GM23338 (cell line): ENCODE measurements around the gene USP5. TPM values are rescaled to one million over a fixed set of nuclear protein-coding genes. Genes with fewer than 3 reads are reported as not detected.

Experiments
- ATAC-seq: fragments of 200-7000 bp; cut with Tn5 transposase; 3 replicates; pipeline ENCODE4 v1.9.1; 2020
- DNase-seq: peaks from one replicate; pipeline ENCODE4 v3.0.0-alpha.2; 2015; ENCODE audit warnings: low spot score
- H2AFZ ChIP-seq: fragments of 200-600 bp; sonication (generic); 2 replicates; pipeline ENCODE4 v1.8.0; 2016; ENCODE audit warnings: antibody characterized with exemption, mild to moderate bottlenecking, moderate library complexity
- H3F3A ChIP-seq: fragments of 200-600 bp; sonication (generic); replicated peaks from 2 replicates; pipeline ENCODE4 v1.8.0; 2017; ENCODE audit warnings: antibody characterized with exemption, mixed run types, low read depth
- H3K27ac ChIP-seq: fragments of 200-600 bp; sonication (generic); 2 replicates; pipeline ENCODE4 v1.6.1; 2016; ENCODE audit warnings: low read depth
- H3K27me3 ChIP-seq: fragments of 200-600 bp; sonication (generic); 2 replicates; pipeline ENCODE4 v1.8.0; 2016; ENCODE audit warnings: mild to moderate bottlenecking, mixed run types, moderate library complexity; ENCODE audit not compliant: insufficient read depth
- H3K36me3 ChIP-seq: fragments of 200-600 bp; sonication (generic); 2 replicates; pipeline ENCODE4 v1.8.0; 2016; ENCODE audit warnings: mild to moderate bottlenecking; ENCODE audit not compliant: insufficient read depth
- H3K4me1 ChIP-seq: fragments of 200-600 bp; sonication (generic); 2 replicates; pipeline ENCODE4 v1.8.0; 2016; ENCODE audit warnings: mild to moderate bottlenecking, moderate library complexity; ENCODE audit not compliant: insufficient read depth
- H3K4me2 ChIP-seq: fragments of 200-600 bp; sonication (generic); 2 replicates; pipeline ENCODE4 v1.7.1; 2017; ENCODE audit warnings: mixed run types
- H3K4me3 ChIP-seq: fragments of 200-600 bp; sonication (generic); 2 replicates; pipeline ENCODE4 v1.6.1; 2016; ENCODE audit warnings: mixed run types
- H3K79me2 ChIP-seq: fragments of 200-600 bp; sonication (generic); replicated peaks from 2 replicates; pipeline ENCODE4 v1.8.0; 2017; ENCODE audit warnings: mild to moderate bottlenecking; ENCODE audit not compliant: insufficient read depth
- H3K9me2 ChIP-seq: fragments of 200-600 bp; sonication (generic); 2 replicates; pipeline ENCODE4 v1.8.0; 2017; ENCODE audit not compliant: insufficient read depth
- H4K20me1 ChIP-seq: fragments of 200-600 bp; sonication (generic); replicated peaks from 2 replicates; pipeline ENCODE4 v1.8.0; 2017; ENCODE audit warnings: mild to moderate bottlenecking; ENCODE audit not compliant: insufficient read depth
- H3K27ac Mint-ChIP-seq: 2 replicates; pipeline ENCODE4 v1.8.0; 2020; ENCODE audit warnings: inconsistent platforms, mild to moderate bottlenecking, moderate library complexity, mixed read lengths
- H3K27me3 Mint-ChIP-seq: 3 replicates; pipeline ENCODE4 v1.8.0; 2022; ENCODE audit warnings: low read depth, mild to moderate bottlenecking, moderate library complexity, mixed read lengths, inconsistent platforms; ENCODE audit not compliant: insufficient read depth, poor library complexity
- H3K36me3 Mint-ChIP-seq: 3 replicates; pipeline ENCODE4 v1.8.0; 2021; ENCODE audit warnings: low read depth, mild to moderate bottlenecking, inconsistent platforms, moderate library complexity, mixed read lengths
- H3K4me1 Mint-ChIP-seq: 3 replicates; pipeline ENCODE4 v1.8.0; 2020; ENCODE audit warnings: mild to moderate bottlenecking, inconsistent platforms, mixed read lengths
- H3K4me3 Mint-ChIP-seq: 3 replicates; pipeline ENCODE4 v1.8.0; 2021; ENCODE audit warnings: moderate library complexity, mild to moderate bottlenecking, inconsistent platforms, mixed read lengths
- H3K9me3 Mint-ChIP-seq: 3 replicates; pipeline ENCODE4 v1.8.0; 2020; ENCODE audit warnings: moderate library complexity, mild to moderate bottlenecking, inconsistent platforms, mixed read lengths
- CREB1 ChIP-seq: fragments of 250-450 bp; sonication (Bioruptor Pico); IDR thresholded peaks from 2 replicates; pipeline ENCODE4 v1.5.0; 2020; ENCODE audit warnings: low read depth, mild to moderate bottlenecking, moderate library complexity
- CTCF ChIP-seq, 2 experiments: fragments of 200-600 bp in 1 of 2; sonication (generic) in 1 of 2; conservative IDR thresholded peaks; 2 replicates each; pipeline versions ENCODE4 v1.5.1 to v1.6.1; 2016 to 2017; ENCODE audit warnings: antibody characterized with exemption in 2 of 2, low read depth in 2 of 2, mild to moderate bottlenecking in 2 of 2, moderate library complexity in 1 of 2
- ETS1 ChIP-seq: IDR thresholded peaks from 2 replicates; pipeline ENCODE4 v1.6.1; 2016; ENCODE audit warnings: antibody characterized with exemption
- EZH2 ChIP-seq: fragments of 200-600 bp; sonication (generic); IDR thresholded peaks from one replicate; pipeline ENCODE4 v1.8.0; 2017; ENCODE audit warnings: antibody characterized with exemption, mild to moderate bottlenecking, low read depth; ENCODE audit not compliant: unreplicated experiment
- EZH2phosphoT487 ChIP-seq: fragments of 200-600 bp; sonication (generic); IDR thresholded peaks from one replicate; pipeline ENCODE4 v1.8.1; 2018; ENCODE audit warnings: antibody characterized with exemption; ENCODE audit not compliant: unreplicated experiment
- JUNB ChIP-seq: IDR thresholded peaks from one replicate; pipeline ENCODE4 v1.6.1; 2016; ENCODE audit warnings: antibody characterized with exemption; ENCODE audit not compliant: unreplicated experiment
- NANOG ChIP-seq: IDR thresholded peaks from 2 replicates; pipeline ENCODE4 v1.6.1; 2016; ENCODE audit warnings: antibody characterized with exemption, borderline replicate concordance
- POLR2AphosphoS5 ChIP-seq: IDR thresholded peaks from 2 replicates; pipeline ENCODE4 v1.6.1; 2016; ENCODE audit warnings: antibody characterized with exemption, low read depth
- REST ChIP-seq: IDR thresholded peaks from one replicate; pipeline ENCODE4 v1.6.1; 2018; ENCODE audit warnings: antibody characterized with exemption; ENCODE audit not compliant: unreplicated experiment
- STAT1 ChIP-seq: IDR thresholded peaks from one replicate; pipeline ENCODE4 v1.6.1; 2016; ENCODE audit warnings: antibody characterized with exemption; ENCODE audit not compliant: unreplicated experiment
- ZNF114 ChIP-seq: fragments of 250-450 bp; sonication (Bioruptor Pico); IDR thresholded peaks from 2 replicates; pipeline ENCODE4 v1.5.0; 2020; ENCODE audit warnings: mild to moderate bottlenecking, moderate library complexity
- ZNF331 ChIP-seq: fragments of 250-450 bp; sonication (Bioruptor Pico); IDR thresholded peaks from 2 replicates; pipeline ENCODE4 v1.5.0; 2020; ENCODE audit warnings: low read depth, mild to moderate bottlenecking, moderate library complexity
- polyA plus RNA-seq: library from polyadenylated mRNA; unstranded; fragments of >200 nt; fragmentation: Nextera tagmentation; extraction: Ambion mirVana; gene quantifications from 2 replicates; pipeline ENCODE4 v1.2.1, GENCODE V29; 2016
- total RNA-seq: library from RNA; depleted of rRNA; stranded (reverse); fragments of >200 nt; shearing (Covaris generic); gene quantifications from 2 replicates; pipeline ENCODE4 v1.2.3, GENCODE V29; 2014

The USP5 gene
- total and polyA plus RNA-seq, 2 experiments from 2014 or later, result 35.1 to 109 TPM

- Mint-ChIP-seq H3K4me1 (peaks cover 18% of the 10 kb centered on the region), H3K36me3 (peaks cover 63% of the 10 kb centered on the region), H3K9me3 (no peaks in the 10 kb centered on the region), H3K27ac (peak overlapping the region; percentile 44; the same call in 1 of the 2 replicates), H3K4me3 (no peak overlapping the region; the same call in 2 of the 3 replicates), H3K27me3 (peaks cover 29% of the 10 kb centered on the region)
- H3K4me1 ChIP-seq, result peaks cover 5% of the 10 kb centered on the region; the same call in 1 of the 2 replicates
- H3F3A ChIP-seq, result peaks cover 5% of the 10 kb centered on the region; the same call in 1 of the 2 replicates
- no peaks in the 10 kb centered on the region; the same call in 1 of the 2 replicates for H4K20me1 ChIP-seq
- DNase-seq (peak; percentile 72), ATAC-seq (peak; percentile 62)
- H3K27me3 ChIP-seq, result no peaks in the 10 kb centered on the region
- no peaks in the 10 kb centered on the region for H3K79me2 ChIP-seq
- no peak overlapping the region for H2AFZ ChIP-seq
- TF ChIP-seq JUNB (no peak), CTCF (conservative IDR thresholded peaks at IDR 0.05; ENCODE audit: low read depth in 2 of 2) (peak; percentile 15 to 50; a peak in 3 of 4 replicates)
- no peaks in the 10 kb centered on the region for H3K9me2 ChIP-seq
- H3K4me2 ChIP-seq, result no peak overlapping the region
- no peak overlapping the region for H3K4me3 ChIP-seq
- H3K27ac ChIP-seq, result no peak overlapping the region
- H3K36me3 ChIP-seq, result peaks cover 20% of the 10 kb centered on the region
These were observed 8.6 kb upstream of the USP5 start for GRCh38 chr12:6843118-6843902.

- H3K27me3 Mint-ChIP-seq, result peaks cover 24% of the 10 kb centered on the region
- TF ChIP-seq EZH2phosphoT487 (no peak), ZNF114 (CRISPR knock-in tag) (no peak), JUNB (no peak), EZH2 (no peak), ETS1 (no peak), CREB1 (CRISPR knock-in tag) (no peak), CTCF (conservative IDR thresholded peaks at IDR 0.05; ENCODE audit: low read depth in 2 of 2) (no peak), STAT1 (no peak), ZNF331 (no peak), POLR2AphosphoS5 (no peak), NANOG (no peak), REST (no peak)
- Histone ChIP-seq H3F3A (0 out of 2 replicates have a peak, but pooled peaks cover 3% of the 10 kb centered on the region), H3K79me2 (peaks cover 10% of the 10 kb centered on the region), H3K27ac (no peak overlapping the region), H3K9me2 (no peaks in the 10 kb centered on the region), H3K27me3 (no peaks in the 10 kb centered on the region), H3K4me3 (no peak overlapping the region), H3K4me1 (peaks cover 4% of the 10 kb centered on the region; the same call in 1 of the 2 replicates), H2AFZ (no peak overlapping the region), H4K20me1 (no peaks in the 10 kb centered on the region; the same call in 1 of the 2 replicates), H3K36me3 (peaks cover 28% of the 10 kb centered on the region), H3K4me2 (no peak overlapping the region)
- H3K4me3 Mint-ChIP-seq, result no peak overlapping the region
- peaks cover 9% of the 10 kb centered on the region; the same call in 2 of the 3 replicates for H3K4me1 Mint-ChIP-seq
- peaks cover 71% of the 10 kb centered on the region for H3K36me3 Mint-ChIP-seq
- no peak for DNase-seq
- H3K27ac Mint-ChIP-seq, result no peak overlapping the region
- no peaks in the 10 kb centered on the region for H3K9me3 Mint-ChIP-seq
- no peak for ATAC-seq
These were observed 6.6 kb upstream of the USP5 start for GRCh38 chr12:6845395-6845794.
